Activated naive CD4-positive, alpha-beta T cell treated with anti-CD3 and anti-CD28 coated beads, Interleukin-2, amount 50 U/mL, for 24 hours (primary cell): ENCODE results near the gene GPR4.

ENCODE experiments used
- H3K27ac Mint-ChIP-seq: one replicate; pipeline ENCODE4 v1.8.0; 2021; ENCODE audit warnings: mild to moderate bottlenecking, mixed read lengths
- H3K27me3 Mint-ChIP-seq: one replicate; pipeline ENCODE4 v1.8.0; 2021; ENCODE audit warnings: mixed read lengths
- H3K36me3 Mint-ChIP-seq: one replicate; pipeline ENCODE4 v1.8.0; 2021; ENCODE audit warnings: mixed read lengths
- H3K4me1 Mint-ChIP-seq: one replicate; pipeline ENCODE4 v1.8.0; 2021; ENCODE audit warnings: mixed read lengths
- H3K4me3 Mint-ChIP-seq: one replicate; pipeline ENCODE4 v1.8.0; 2021; ENCODE audit warnings: mild to moderate bottlenecking, mixed read lengths
- H3K9me3 Mint-ChIP-seq: one replicate; pipeline ENCODE4 v1.8.0; 2021; ENCODE audit warnings: mixed read lengths

The GPR4 gene

GRCh38 chr19:45601524-45602374, at the start of gene GPR4:
TSS of gene GPR4 (minus strand) at chr19:45602212. CDS start at chr19:45591866, 10,346 bp downstream.
- no peaks in the 10 kb centered on the region for H3K36me3 Mint-ChIP-seq
- H3K9me3 Mint-ChIP-seq: no peaks in the 10 kb centered on the region
- H3K27me3 Mint-ChIP-seq: peaks cover 49% of the 10 kb centered on the region
- peak within 1 kb of the TSS; percentile 4 for H3K27ac Mint-ChIP-seq
- peaks cover 42% of the 10 kb centered on the region for H3K4me1 Mint-ChIP-seq
- no peak within 1 kb of the TSS for H3K4me3 Mint-ChIP-seq

- H3K4me3 Mint-ChIP-seq: no peak overlapping the region
- no peaks in the 10 kb centered on the region for H3K27me3 Mint-ChIP-seq
- H3K27ac Mint-ChIP-seq: no peak overlapping the region
- H3K9me3 Mint-ChIP-seq: no peaks in the 10 kb centered on the region
- H3K4me1 Mint-ChIP-seq: peaks cover 10% of the 10 kb centered on the region
- no peaks in the 10 kb centered on the region for H3K36me3 Mint-ChIP-seq
Observed at GRCh38 chr19:45650722-45651121, 48.7 kb upstream of the GPR4 start.

DNA sequence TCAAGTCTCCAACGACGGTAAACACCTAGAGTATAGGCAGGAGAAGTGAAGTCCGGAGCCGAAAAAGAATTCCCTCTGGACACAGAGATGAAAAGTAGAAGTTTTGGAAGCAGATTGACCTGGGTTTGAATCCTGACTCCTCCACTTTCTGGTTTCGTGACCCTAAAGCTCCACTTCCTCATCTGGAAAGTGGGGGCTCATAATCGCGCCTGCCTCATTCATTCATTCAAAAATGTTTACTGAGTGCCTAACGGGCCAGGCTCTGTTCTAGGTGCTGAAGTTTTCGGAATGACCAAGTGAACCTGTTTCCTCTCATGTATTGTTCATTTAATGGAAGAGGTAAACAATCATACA, 44.3 kb upstream of the GPR4 start:
- Mint-ChIP-seq H3K4me3 (peak overlapping the region; percentile 89), H3K36me3 (peaks cover 2% of the 10 kb centered on the region), H3K9me3 (peaks cover 1% of the 10 kb centered on the region), H3K27ac (peak overlapping the region; percentile 81), H3K27me3 (no peaks in the 10 kb centered on the region), H3K4me1 (peaks cover 31% of the 10 kb centered on the region)

DNA sequence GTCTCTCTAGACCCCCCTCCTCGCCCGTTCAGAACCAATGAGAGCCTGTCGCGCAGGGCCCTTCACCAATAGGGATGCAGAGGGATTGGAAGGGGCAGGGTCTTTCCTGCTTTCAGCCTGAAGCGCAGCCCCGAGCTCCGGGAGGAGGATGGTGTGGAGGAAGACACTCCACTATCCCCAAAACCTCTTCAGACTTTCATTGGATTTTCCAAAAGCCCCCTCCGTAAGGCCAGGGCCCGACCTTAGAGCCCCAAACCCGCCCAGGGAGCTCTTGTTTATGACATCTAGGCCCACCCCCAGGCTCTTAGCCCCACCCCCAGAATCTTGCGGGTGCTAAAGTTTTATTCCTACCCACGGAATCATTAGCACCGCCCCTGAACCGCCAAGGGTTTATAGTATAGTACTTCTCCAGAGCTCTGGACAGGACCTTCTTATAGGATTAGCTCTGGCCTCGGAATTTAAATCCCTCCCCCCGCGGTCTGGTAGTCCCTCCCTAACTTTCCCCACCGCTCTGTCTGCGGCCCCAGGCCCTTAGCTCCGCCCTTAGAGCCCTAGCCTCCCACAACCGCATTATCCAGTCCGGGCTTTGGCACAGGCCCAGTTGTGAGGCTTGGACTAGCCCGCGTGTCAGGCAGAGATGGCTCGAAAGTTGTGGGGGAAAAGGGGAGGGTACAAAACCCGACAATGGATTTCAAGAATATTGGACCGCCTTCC, 43.8 kb upstream of the GPR4 start:
- Mint-ChIP-seq H3K27me3 (no peaks in the 10 kb centered on the region), H3K9me3 (peaks cover 5% of the 10 kb centered on the region), H3K4me3 (peak overlapping the region; percentile 89), H3K27ac (peak overlapping the region; percentile 81), H3K36me3 (peaks cover 5% of the 10 kb centered on the region), H3K4me1 (peaks cover 37% of the 10 kb centered on the region)

DNA sequence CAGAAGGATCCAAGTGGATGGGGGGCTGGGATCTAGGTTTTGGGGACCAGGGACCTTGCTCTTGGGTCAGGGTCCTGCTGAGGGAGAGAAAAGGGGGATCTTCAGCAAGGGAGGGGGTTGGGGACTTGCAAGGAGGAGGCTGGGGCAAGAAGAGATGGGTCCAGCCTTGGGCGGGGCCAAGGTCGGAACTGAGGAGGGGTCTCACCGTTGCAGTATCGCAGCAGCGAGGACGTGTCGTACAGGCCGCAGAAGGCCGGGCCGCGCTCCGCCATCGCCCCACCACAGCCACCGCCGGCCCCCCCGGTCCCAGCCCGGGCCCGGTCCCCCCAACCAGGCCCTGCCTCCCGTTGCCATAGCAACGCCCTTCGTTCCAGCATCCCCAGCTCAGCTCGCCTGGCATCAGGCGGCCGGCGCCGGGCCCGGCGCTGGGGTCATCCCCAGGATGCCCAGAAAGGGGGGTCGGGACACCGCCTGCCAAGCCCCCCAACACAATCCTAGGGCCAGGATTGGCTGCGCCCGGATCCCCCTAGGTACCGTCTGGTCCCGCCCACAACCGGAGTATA, 43.1 kb upstream of the GPR4 start:
- Mint-ChIP-seq H3K36me3 (peaks cover 5% of the 10 kb centered on the region), H3K4me3 (peak overlapping the region; percentile 89), H3K4me1 (peaks cover 39% of the 10 kb centered on the region), H3K27me3 (no peaks in the 10 kb centered on the region), H3K9me3 (peaks cover 5% of the 10 kb centered on the region), H3K27ac (peak overlapping the region; percentile 81)

DNA sequence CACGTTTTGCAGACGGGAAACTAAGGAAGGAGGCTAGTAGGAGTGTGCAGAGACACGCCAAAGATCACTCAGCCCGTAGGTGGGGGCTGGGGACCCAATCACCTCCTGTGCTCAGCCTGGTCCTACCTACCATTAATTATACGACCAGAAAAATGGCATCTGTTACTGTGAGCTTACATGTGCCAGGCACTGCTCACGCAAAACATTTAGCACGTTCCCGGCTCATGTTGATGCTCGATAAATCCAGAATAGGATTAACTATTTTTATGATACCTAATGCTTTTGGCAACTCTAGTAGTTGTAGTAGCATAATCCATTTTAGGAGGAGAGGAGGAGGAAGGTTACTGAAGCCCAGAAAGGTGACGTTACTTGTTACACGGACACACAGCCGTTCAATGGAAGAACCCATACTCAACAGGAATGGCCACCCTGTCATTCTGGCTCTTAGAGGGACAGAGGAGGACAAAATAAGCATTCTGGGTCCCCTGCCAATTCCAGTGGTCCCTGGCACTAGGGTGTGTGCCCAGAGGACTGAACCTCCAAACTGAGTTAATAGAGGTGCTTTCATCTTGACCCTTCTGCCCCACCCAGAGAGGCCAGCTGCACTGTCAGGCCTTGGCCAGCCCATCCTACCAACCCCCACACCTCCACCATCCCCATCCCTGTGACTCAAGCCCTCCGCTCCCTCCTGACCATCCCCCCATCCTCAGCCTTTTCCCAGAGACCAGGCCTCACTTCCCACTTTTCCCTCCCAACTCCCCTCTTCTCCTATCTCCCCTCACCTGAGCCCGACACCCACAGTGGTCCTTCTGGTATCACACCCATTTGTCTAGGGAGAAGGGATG, 42.1 kb upstream of the GPR4 start:
- H3K4me3 Mint-ChIP-seq: no peak overlapping the region
- H3K27me3 Mint-ChIP-seq: no peaks in the 10 kb centered on the region
- H3K4me1 Mint-ChIP-seq: peaks cover 39% of the 10 kb centered on the region
- H3K36me3 Mint-ChIP-seq: peaks cover 5% of the 10 kb centered on the region
- peaks cover 5% of the 10 kb centered on the region for H3K9me3 Mint-ChIP-seq
- H3K27ac Mint-ChIP-seq: peak overlapping the region; percentile 46

DNA sequence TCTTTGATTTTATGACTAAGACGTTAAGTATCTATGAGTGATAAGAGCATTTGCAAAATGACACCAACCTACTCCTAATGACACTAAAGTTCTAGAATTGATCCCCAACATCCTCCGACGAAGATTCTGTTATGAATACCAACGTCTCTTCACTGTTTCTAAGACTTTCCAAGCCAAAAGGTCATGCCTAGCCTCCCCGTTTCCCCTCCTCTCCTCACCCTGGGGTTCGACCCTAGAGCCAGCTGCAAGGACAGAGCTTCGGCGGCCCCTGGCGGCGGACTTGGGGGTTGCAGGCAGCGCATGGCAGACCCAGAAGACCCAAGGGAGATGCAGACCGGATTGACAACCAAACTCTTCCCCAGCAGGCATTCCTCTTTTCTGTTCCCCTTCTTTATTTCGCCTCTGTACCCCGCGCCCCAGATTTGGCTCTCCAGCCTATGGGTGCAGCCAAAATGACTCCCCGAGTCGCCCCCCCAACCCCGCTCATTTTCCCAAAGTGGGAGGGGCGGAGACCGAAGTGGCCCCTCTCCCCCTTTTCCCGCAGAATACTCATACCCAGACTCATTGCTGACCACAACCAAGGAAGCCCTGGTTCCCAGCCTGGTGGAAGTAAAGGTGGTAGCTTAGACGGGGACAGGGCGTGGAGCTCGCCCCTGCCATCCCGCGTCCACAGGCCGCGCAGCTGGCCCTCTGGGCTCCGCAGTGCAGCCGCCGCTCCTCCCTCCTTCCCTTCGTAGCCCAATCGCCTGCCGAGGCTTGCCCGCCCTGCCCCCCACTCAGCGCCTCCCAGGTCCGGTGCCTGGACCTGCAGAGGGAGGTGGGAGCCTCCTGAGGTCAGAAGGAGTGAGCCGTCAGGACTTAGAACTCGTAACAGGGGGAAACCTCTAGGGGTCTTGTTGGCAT, 41.3 kb upstream of the GPR4 start:
- Mint-ChIP-seq H3K9me3 (peaks cover 5% of the 10 kb centered on the region), H3K4me1 (peaks cover 46% of the 10 kb centered on the region), H3K4me3 (peak overlapping the region; percentile 62), H3K27ac (peak overlapping the region; percentile 46), H3K36me3 (peaks cover 7% of the 10 kb centered on the region), H3K27me3 (no peaks in the 10 kb centered on the region)

DNA sequence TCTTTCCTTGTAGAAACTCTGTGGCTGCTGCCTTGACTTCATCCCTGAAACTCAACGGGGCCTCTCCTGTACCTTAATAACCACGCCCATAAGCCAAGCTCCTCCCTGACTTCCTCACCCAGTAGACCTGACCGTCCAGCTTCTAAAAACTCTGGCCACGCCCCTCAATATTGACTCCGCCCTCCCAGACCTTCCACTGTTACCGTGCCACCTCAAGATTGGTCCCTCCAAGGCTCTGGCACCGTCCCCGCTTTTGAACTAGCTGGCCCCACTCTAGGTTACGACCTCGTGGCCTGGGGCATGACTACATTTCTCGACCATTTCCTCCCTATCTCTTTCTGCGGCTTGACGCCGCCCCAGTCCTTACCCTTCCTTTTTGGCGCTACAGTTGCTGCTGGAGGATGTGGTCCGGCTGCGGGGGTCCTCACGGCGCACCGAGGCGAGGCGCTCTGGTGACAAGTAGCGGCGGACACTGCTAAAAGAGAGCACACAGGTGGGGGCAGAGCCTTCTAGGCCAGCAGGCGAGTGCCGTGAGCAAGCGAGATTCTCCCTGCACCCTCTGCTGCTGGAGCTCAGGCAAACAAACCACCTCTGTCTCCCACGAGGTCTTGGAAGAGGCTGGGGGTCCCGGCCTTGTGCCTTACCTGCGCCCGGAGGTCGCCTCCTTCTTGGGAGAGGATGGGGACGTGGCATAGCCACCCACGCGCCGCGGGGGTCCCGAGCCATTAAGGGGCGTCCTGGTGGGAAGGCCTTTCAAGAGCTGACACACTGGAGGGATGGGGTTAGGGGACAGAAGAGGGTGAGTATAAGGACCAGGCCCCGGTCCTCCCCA, 39.5 kb upstream of the GPR4 start:
- H3K4me1 Mint-ChIP-seq: peaks cover 44% of the 10 kb centered on the region
- H3K27me3 Mint-ChIP-seq: no peaks in the 10 kb centered on the region
- H3K27ac Mint-ChIP-seq: peak overlapping the region; percentile 97
- H3K9me3 Mint-ChIP-seq: peaks cover 5% of the 10 kb centered on the region
- H3K36me3 Mint-ChIP-seq: peaks cover 7% of the 10 kb centered on the region
- H3K4me3 Mint-ChIP-seq: peak overlapping the region; percentile 87

DNA sequence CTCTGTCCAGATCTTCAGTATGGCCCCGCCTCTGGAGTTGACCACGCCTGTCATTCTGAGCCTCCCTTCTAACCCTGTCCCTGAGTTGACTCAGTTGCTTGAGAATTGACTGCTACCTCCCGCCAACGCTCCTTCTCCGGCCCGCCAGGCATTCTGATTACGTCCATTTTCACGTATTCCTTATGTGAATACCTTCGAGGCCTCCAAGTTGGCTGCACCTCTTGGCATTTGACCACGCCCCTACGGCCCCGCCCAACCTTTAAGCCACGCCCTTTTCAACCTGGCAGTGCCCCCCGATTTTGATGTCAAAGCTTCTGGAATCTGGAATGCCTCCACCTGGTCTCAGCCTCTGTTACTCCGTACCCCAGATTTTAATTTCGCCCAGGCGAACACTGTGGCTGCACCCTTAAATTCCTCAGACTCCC, 38.8 kb upstream of the GPR4 start:
- Mint-ChIP-seq H3K36me3 (peaks cover 7% of the 10 kb centered on the region), H3K4me3 (peak overlapping the region; percentile 87), H3K27ac (peak overlapping the region; percentile 97), H3K9me3 (peaks cover 5% of the 10 kb centered on the region), H3K27me3 (no peaks in the 10 kb centered on the region), H3K4me1 (peaks cover 38% of the 10 kb centered on the region)

GRCh38 chr19:45638930-45639729, 37.1 kb upstream of the GPR4 start, which contains the start of gene EML2:
TSS of gene EML2 (minus strand) at chr19:45639397. CDS start at chr19:45639376, 21 bp downstream.
- no peaks in the 10 kb centered on the region for H3K27me3 Mint-ChIP-seq
- H3K36me3 Mint-ChIP-seq: peaks cover 7% of the 10 kb centered on the region
- peaks cover 5% of the 10 kb centered on the region for H3K9me3 Mint-ChIP-seq
- peak within 1 kb of the TSS; percentile 84 for H3K27ac Mint-ChIP-seq
- peaks cover 29% of the 10 kb centered on the region for H3K4me1 Mint-ChIP-seq
- peak within 1 kb of the TSS; percentile 95 for H3K4me3 Mint-ChIP-seq

- Mint-ChIP-seq H3K27me3 (no peaks in the 10 kb centered on the region), H3K4me3 (peak overlapping the region; percentile 95), H3K36me3 (peaks cover 8% of the 10 kb centered on the region), H3K4me1 (peaks cover 20% of the 10 kb centered on the region), H3K27ac (no peak overlapping the region), H3K9me3 (peaks cover 5% of the 10 kb centered on the region)
Observed at GRCh38 chr19:45637890-45638667, 36.1 kb upstream of the GPR4 start.

GRCh38 chr19:45636902-45637301, 34.9 kb upstream of the GPR4 start:
- H3K9me3 Mint-ChIP-seq: peaks cover 5% of the 10 kb centered on the region
- no peak overlapping the region for H3K4me3 Mint-ChIP-seq
- H3K36me3 Mint-ChIP-seq: peaks cover 10% of the 10 kb centered on the region
- H3K27ac Mint-ChIP-seq: no peak overlapping the region
- H3K4me1 Mint-ChIP-seq: peaks cover 23% of the 10 kb centered on the region
- H3K27me3 Mint-ChIP-seq: no peaks in the 10 kb centered on the region
